ENCODE data around the gene PHLDB2. TPM values are rescaled to one million over a fixed set of nuclear protein-coding genes. Genes with fewer than 3 reads are reported as not detected.

PHLDB2 gene
- total and polyA plus RNA-seq, 2 of the 8 experiments (the other 6 are each of a cell fraction or from before 2014, with no cell fraction given), result 5.8 to 22.6 TPM

GRCh38 chr3:111921181-111921580 lies 62.1 kb downstream of the PHLDB2 start:
- no peak overlapping the region for H2AK5ac ChIP-seq (ENCODE audit: low read depth, low read length)
- H2BK15ac ChIP-seq (ENCODE audit: low read length), result no peak overlapping the region
- 96% methylated on average over 1 of the region's 1 CpG; no CpG with 5 or more reads in 1 of the 2 experiments for WGBS, 2 experiments (ENCODE audit: extremely low coverage in 1 of 2, insufficient coverage in 1 of 2, insufficient read length in 1 of 2, insufficient replicate concordance in 2 of 2, low coverage in 1 of 2, low lambda C conversion rate in 2 of 2, missing lambda C conversion rate in 1 of 2)
- H4K20me1 ChIP-seq (replicated peaks in 1 of 2; ENCODE audit: control insufficient read depth in 1 of 2, insufficient read depth in 2 of 2, low read length in 2 of 2), result peaks cover 2 to 7% of the 10 kb centered on the region in 2 experiments
- no peak overlapping the region for H3K9ac ChIP-seq (replicated peaks in 1 of 4; ENCODE audit: extremely low read depth in 1 of 4, low read depth in 3 of 4, low read length in 3 of 4)
- no peaks in the 10 kb centered on the region for H3K9me3 ChIP-seq (ENCODE audit: insufficient read depth in 2 of 2, low read depth in 1 of 2, low read length in 1 of 2)
- H3K14ac ChIP-seq (ENCODE audit: insufficient read length), result no peak overlapping the region
- peaks cover 0 to 7% (median 0%) of the 10 kb centered on the region in 4 experiments; a peak in 1 of 8 replicates for H3K36me3 ChIP-seq (ENCODE audit: control insufficient read depth in 2 of 4, insufficient read depth in 4 of 4, low read length in 3 of 4)
- no peak overlapping the region for H4K91ac ChIP-seq (replicated peaks; ENCODE audit: insufficient read length, low read length)
- no peak overlapping the region for H2AFZ ChIP-seq (ENCODE audit: low read length)
- H3K79me1 ChIP-seq (ENCODE audit: low read depth, low read length), result no peaks in the 10 kb centered on the region
- H2BK5ac ChIP-seq (ENCODE audit: low read depth, low read length), result no peak overlapping the region
- no peaks in the 10 kb centered on the region for H3K79me2 ChIP-seq (ENCODE audit: control insufficient read depth in 1 of 2, insufficient read depth in 2 of 2, low read length in 2 of 2)
- no peak overlapping the region for H3K4me3 ChIP-seq (ENCODE audit: extremely low read depth in 1 of 4, insufficient read depth in 2 of 4, low read depth in 3 of 4, low read length in 4 of 4)
- no peak overlapping the region for H2BK120ac ChIP-seq (replicated peaks; ENCODE audit: low read depth, low read length)
- DNase-seq (ENCODE audit: low read depth in 1 of 2, low spot score in 2 of 2), result no peak
- H3K27ac ChIP-seq (ENCODE audit: low read depth, low read length), result no peak overlapping the region
- no peak overlapping the region for H4K8ac ChIP-seq (ENCODE audit: extremely low read depth, insufficient read depth, low read length)
- no peak overlapping the region for H2BK20ac ChIP-seq (ENCODE audit: low read length)
- CTCF ChIA-PET (ENCODE audit: partially characterized antibody), result interaction anchor here (0.6 to 2.2 kb wide), 4 partner anchors 12 to 943 kb away, joined by 3 to 7 read pairs (median 5); no protein-coding TSS in a partner anchor
- H2BK12ac ChIP-seq (ENCODE audit: low read depth, low read length), result no peak overlapping the region
- no peak for FAIRE-seq
- no peak overlapping the region for H3K4me2 ChIP-seq (ENCODE audit: insufficient read depth in 1 of 2, low read depth in 2 of 2, low read length in 2 of 2)
- POLR2A ChIA-PET (ENCODE audit: partially characterized antibody), result no interaction called here
- no peak overlapping the region for H4K5ac ChIP-seq (ENCODE audit: insufficient read length, low read depth, low read length)
- no peak overlapping the region for H3K18ac ChIP-seq (ENCODE audit: extremely low read depth, low read length)
- H3K4me1 ChIP-seq (replicated peaks in 1 of 4; ENCODE audit: control insufficient read depth in 3 of 4, insufficient read depth in 4 of 4, low read length in 3 of 4), result peaks cover 0 to 3% (median 2%) of the 10 kb centered on the region in 4 experiments; a peak in 5 of 7 replicates
- H3K4ac ChIP-seq (replicated peaks; ENCODE audit: insufficient read length, low read depth, low read length), result no peak overlapping the region
- no peak overlapping the region for H3K23ac ChIP-seq (ENCODE audit: insufficient read length)
- H3K27me3 ChIP-seq (replicated peaks in 1 of 4; ENCODE audit: control insufficient read depth in 3 of 4, extremely low read depth in 1 of 4, insufficient read depth in 3 of 4, low read length in 3 of 4), result peaks cover 14 to 35% (median 29%) of the 10 kb centered on the region in 4 experiments
- H3K56ac ChIP-seq (replicated peaks; ENCODE audit: insufficient read length, low read depth, low read length), result no peak overlapping the region
- H3K23me2 ChIP-seq (ENCODE audit: low read depth, low read length), result no peaks in the 10 kb centered on the region
- TF ChIP-seq MAFK (IDR thresholded peaks at IDR 0.05; ENCODE audit: low read depth, low read length) (no peak), BRCA1 (IDR thresholded peaks at IDR 0.05; ENCODE audit: low read depth, low read length) (no peak), RAD21 (IDR thresholded peaks at IDR 0.05 in 1 of 2, conservative IDR thresholded peaks at IDR 0.05 in 1 of 2; ENCODE audit: low read depth in 2 of 2, low read length in 2 of 2) (no peak), SIRT6 (IDR thresholded peaks at IDR 0.05; ENCODE audit: low read length) (no peak), TEAD4 (IDR thresholded peaks at IDR 0.05; ENCODE audit: low read depth, low read length) (no peak), SP2 (IDR thresholded peaks at IDR 0.05; ENCODE audit: low read length) (no peak), CREB1 (IDR thresholded peaks at IDR 0.05) (no peak), TAF7 (optimal IDR thresholded peaks at IDR 0.05; ENCODE audit: borderline replicate concordance, low read depth, low read length) (no peak), CTCF (IDR thresholded peaks at IDR 0.05; ENCODE audit: control extremely low read depth in 1 of 3, insufficient read depth in 1 of 3, low read depth in 1 of 3, low read length in 3 of 3) (no peak), PHF8 (conservative IDR thresholded peaks at IDR 0.05; ENCODE audit: low read depth, low read length) (no peak), ATF3 (IDR thresholded peaks at IDR 0.05; ENCODE audit: insufficient read depth, low read depth, low read length) (no peak)

Measured in H1 (cell line).